Measurements from ENCODE around the gene AANAT. TPM values are rescaled to one million over a fixed set of nuclear protein-coding genes. Genes with fewer than 3 reads are reported as not detected.

Gene AANAT
- not detected for total RNA-seq

DNA sequence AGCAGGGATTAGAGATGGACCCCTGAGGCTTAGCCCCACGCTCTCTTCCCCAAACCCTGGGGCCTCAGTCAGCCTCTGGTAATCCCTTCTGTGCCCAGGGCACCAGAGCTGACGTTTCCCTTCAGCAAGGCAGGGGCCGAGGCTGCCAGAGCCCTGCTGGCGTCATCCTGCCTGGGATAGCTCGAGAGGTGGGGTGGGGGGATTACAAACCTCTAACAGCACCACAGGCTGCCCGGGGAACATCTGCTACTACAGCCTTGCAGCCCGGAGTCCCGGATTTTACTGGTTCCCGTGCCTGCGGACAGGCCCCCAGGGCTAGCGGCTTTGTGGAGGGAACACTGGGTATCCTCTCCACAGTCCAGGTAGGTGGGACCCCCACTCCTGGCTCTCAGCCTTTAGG, at the start of gene AANAT:
Gene AANAT (plus strand): TSS at position 238 of the 400 bp plus-strand sequence. CDS start 1,144 bp downstream, outside the sequence.

DNA sequence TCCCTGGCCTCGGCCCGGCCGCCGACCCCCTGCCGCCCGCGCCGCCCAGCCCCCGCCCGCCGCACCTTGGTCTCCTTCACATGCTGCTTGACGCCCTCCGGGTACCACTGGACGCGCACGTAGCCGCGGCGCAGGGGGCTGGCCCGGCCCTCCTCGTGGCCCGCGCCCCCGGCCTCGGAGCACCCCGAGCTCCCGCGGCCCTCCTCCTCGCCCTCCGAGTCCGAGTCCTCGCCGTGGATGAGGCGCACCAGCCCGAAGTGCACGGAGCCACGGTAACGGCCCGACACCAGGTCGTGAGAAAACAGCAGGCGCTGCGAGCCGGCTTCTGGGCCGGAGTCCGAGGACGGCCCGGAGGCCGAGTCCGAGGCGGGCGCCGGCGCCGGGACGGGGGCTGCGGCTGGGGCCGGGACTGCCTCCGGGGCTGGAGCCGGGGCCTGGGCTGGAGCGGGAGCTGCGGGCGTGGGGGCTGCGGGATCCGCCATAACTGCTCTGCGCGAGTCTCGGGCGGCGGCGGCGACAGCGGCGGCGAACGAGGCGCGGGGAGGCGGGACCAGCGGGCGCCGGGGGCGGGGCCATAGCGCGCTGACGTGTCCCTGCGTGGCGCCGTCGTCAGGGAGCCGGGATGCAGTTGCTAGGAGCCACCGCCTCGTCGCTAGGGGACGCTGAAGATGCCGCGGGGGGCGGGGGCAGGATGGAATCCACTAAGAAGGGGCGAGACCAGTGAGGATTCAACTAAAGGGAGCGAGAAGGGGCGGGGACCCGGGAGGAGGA, 14.6 kb upstream of the AANAT start, which contains the start of gene UBE2O:
Gene UBE2O (minus strand): TSS at position 493 of the 771 bp plus-strand sequence. CDS start 11 bp downstream, at position 482.

DNA sequence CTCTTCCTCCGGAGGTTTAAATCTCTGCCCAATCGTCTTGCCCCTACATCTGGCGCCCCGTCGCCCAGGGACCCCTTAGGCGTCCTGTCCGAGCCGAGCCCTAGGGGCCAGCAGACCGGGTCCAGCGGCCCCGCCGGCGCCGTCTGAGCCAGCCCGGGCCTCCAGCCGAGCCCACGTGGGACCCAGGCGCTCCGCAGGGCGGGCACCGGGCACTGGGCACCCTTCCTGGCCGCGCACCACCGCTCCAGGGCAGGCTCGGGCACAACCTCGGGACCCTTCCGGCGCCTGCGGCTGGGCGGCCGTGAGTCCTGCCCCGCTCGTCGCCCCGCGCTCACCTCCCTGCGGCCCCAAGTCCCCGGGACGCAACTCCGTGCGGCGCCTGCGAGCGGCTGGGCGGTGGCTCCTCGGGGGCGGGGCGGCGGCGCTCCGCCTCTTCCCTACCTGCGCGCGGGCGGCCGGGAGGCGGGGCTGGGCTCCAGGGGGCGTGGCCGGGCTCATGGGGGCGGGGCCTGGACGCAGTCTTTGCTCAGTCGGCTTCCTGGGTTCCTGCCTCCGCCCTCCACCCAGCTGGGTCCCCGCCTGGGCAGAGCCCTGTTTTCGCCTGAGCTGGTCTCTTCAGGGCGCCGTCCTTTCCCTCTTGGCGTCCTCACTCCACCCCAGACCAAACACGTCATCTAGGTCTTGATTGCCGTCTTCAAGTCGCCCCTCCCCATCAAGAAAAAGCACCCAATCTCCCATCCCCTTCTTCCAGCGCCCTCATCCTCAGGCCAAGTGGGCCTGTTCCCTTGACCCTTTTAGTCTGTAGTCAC, 33.8 kb downstream of the AANAT start, which contains the start of gene RHBDF2:
Gene RHBDF2 (minus strand): TSS at position 406 of the 809 bp plus-strand sequence. CDS start 19,899 bp downstream, outside the sequence.

Other genes with a start within 250 kb of the AANAT start
- gene RNF157, start 227.1 kb upstream of the AANAT start, total RNA-seq: 100 to 1,000 TPM; 117 to 127 TPM
- 100 to 1,000 TPM; 447 to 450 TPM for gene UBALD2, start 202.3 kb upstream of the AANAT start, total RNA-seq
- gene QRICH2, start 159.3 kb upstream of the AANAT start, total RNA-seq: 1 to 10 TPM; 2.2 to 2.3 TPM
- gene PRPSAP1, start 113.7 kb upstream of the AANAT start, total RNA-seq: 10 to 100 TPM; 56.7 to 63.3 TPM
- 1 to 10 TPM; 1.8 TPM for gene SPHK1, start 83.0 kb upstream of the AANAT start, total RNA-seq
- 10 to 100 TPM; 30.7 to 31.0 TPM for gene UBE2O, start 14.5 kb upstream of the AANAT start, total RNA-seq
- 10 to 100 TPM; 34.6 to 39.9 TPM for gene RHBDF2, start 33.8 kb downstream of the AANAT start, total RNA-seq
- not detected for gene CYGB, start 70.1 kb downstream of the AANAT start, total RNA-seq
- gene PRCD, start 72.4 kb downstream of the AANAT start, total RNA-seq: not detected
- gene ST6GALNAC2, start 118.3 kb downstream of the AANAT start, total RNA-seq: not detected
- 1 to 10 TPM; 5.2 to 5.5 TPM for gene ST6GALNAC1, start 176.2 kb downstream of the AANAT start, total RNA-seq
- 1 to 10 TPM; 7.9 to 8.9 TPM for gene MXRA7, start 243.4 kb downstream of the AANAT start, total RNA-seq

All from activated naive CD4-positive, alpha-beta T cell treated with anti-CD3 and anti-CD28 coated beads, Interleukin-2, amount 10 ng/mL, durations not matched to agents 5 hours and 36 hours (primary cell).